Smooth muscle cell (in vitro differentiated cells): ENCODE measurements around the gene DCAF4L1. TPM values are rescaled to one million over a fixed set of nuclear protein-coding genes. Genes with fewer than 3 reads are reported as not detected.

Experiments
- DNase-seq: peaks from one replicate; lab custom pipeline; 2025; ENCODE audit not compliant: unreplicated experiment; lab: John Stamatoyannopoulos, UW
- H2AFZ ChIP-seq: fragments of 200-600 bp; sonication (generic); 2 replicates; pipeline ENCODE4 v1.6.0; 2016; ENCODE audit warnings: antibody characterized with exemption, low read depth, mild to moderate bottlenecking
- H3F3A ChIP-seq: fragments of 200-600 bp; sonication (generic); 2 replicates; pipeline ENCODE4 v1.6.0; 2017; ENCODE audit warnings: antibody characterized with exemption, low read depth
- H3K27ac ChIP-seq: fragments of 200-600 bp; sonication (generic); 2 replicates; pipeline ENCODE4 v1.5.1; 2016; ENCODE audit warnings: low read depth, mild to moderate bottlenecking
- H3K27me3 ChIP-seq: fragments of 200-600 bp; sonication (generic); 2 replicates; pipeline ENCODE4 v1.6.1; 2016; ENCODE audit warnings: low read depth, mild to moderate bottlenecking
- H3K36me3 ChIP-seq: fragments of 200-600 bp; sonication (generic); 2 replicates; pipeline ENCODE4 v1.5.1; 2016; ENCODE audit warnings: low read depth
- H3K4me1 ChIP-seq: fragments of 200-600 bp; sonication (generic); 2 replicates; pipeline ENCODE4 v1.5.1; 2016; ENCODE audit warnings: low read depth
- H3K4me2 ChIP-seq: fragments of 200-600 bp; sonication (generic); 2 replicates; pipeline ENCODE4 v1.6.0; 2016; ENCODE audit warnings: mild to moderate bottlenecking
- H3K4me3 ChIP-seq: fragments of 200-600 bp; sonication (generic); 2 replicates; pipeline ENCODE4 v1.5.1; 2016; ENCODE audit warnings: mild to moderate bottlenecking
- H3K79me2 ChIP-seq: fragments of 200-600 bp; sonication (generic); 2 replicates; pipeline ENCODE4 v1.6.0; 2016; ENCODE audit warnings: low read depth, mild to moderate bottlenecking
- H3K9ac ChIP-seq: fragments of 200-600 bp; sonication (generic); 2 replicates; pipeline ENCODE4 v1.6.0; 2016; ENCODE audit warnings: low read depth
- H3K9me3 ChIP-seq: fragments of 200-600 bp; sonication (generic); replicated peaks from 2 replicates; pipeline ENCODE4 v1.5.1; 2016; ENCODE audit warnings: low read depth
- H4K20me1 ChIP-seq: fragments of 200-600 bp; sonication (generic); 2 replicates; pipeline ENCODE4 v1.6.0; 2016; ENCODE audit warnings: low read depth
- WGBS: methylation state at CpG from one replicate; pipeline ENCODE4 v1.1.7; 2016; ENCODE audit warnings: low lambda C conversion rate; 5-methylcytosine and 5-hydroxymethylcytosine counted together
- polyA plus RNA-seq: library from polyadenylated mRNA; unstranded; fragments of >200 nt; fragmentation: Nextera tagmentation; extraction: Ambion mirVana; gene quantifications from 2 replicates; pipeline ENCODE4 v1.2.1, GENCODE V29; 2016
- total RNA-seq: library from RNA; depleted of rRNA; stranded (reverse); fragments of >200 nt; gene quantifications from 2 replicates; pipeline ENCODE4 v1.2.3, GENCODE V29; 2014
- TF ChIP-seq, protein P1 (sequence below): fragments of 200-600 bp; sonication (generic); IDR thresholded peaks from 2 replicates; pipeline ENCODE4 v1.5.1; 2017; ENCODE audit warnings: borderline replicate concordance, mild to moderate bottlenecking, antibody characterized with exemption; ENCODE audit not compliant: insufficient read depth, poor library complexity, severe bottlenecking

Gene DCAF4L1
- total and polyA plus RNA-seq, 2 experiments from 2014 or later = 0.11 to 0.31 TPM

DNA sequence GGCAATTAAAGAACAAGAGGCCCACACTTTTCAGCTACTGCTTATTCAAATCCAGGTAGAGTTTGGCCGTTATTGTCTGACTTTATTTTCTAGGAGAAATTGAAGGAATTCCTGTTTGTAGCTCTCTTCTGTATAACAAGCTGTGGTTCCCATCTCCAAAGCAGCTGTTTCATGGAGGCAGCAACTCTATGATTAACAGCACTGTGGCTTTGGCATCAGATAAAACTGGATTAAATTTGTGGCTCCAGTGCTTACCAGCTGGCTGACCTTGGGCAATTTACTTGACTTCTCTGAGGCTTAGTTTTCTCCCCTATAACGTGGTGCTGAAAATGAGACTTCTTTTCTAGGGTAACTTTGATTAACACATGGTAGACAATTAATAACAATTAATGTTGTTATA is 36.9 kb downstream of the DCAF4L1 start:
- H2AFZ ChIP-seq = no peak overlapping the region
- TF ChIP-seq, protein P1, sequence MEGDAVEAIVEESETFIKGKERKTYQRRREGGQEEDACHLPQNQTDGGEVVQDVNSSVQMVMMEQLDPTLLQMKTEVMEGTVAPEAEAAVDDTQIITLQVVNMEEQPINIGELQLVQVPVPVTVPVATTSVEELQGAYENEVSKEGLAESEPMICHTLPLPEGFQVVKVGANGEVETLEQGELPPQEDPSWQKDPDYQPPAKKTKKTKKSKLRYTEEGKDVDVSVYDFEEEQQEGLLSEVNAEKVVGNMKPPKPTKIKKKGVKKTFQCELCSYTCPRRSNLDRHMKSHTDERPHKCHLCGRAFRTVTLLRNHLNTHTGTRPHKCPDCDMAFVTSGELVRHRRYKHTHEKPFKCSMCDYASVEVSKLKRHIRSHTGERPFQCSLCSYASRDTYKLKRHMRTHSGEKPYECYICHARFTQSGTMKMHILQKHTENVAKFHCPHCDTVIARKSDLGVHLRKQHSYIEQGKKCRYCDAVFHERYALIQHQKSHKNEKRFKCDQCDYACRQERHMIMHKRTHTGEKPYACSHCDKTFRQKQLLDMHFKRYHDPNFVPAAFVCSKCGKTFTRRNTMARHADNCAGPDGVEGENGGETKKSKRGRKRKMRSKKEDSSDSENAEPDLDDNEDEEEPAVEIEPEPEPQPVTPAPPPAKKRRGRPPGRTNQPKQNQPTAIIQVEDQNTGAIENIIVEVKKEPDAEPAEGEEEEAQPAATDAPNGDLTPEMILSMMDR = no peak
- no peak overlapping the region for H3K27ac ChIP-seq
- H4K20me1 ChIP-seq = peaks cover 50% of the 10 kb centered on the region
- H3K4me3 ChIP-seq = no peak overlapping the region
- H3K36me3 ChIP-seq = peaks cover 12% of the 10 kb centered on the region
- WGBS = 78% methylated on average over 2 of the region's 2 CpGs
- H3K9ac ChIP-seq = no peak overlapping the region
- no peaks in the 10 kb centered on the region for H3K27me3 ChIP-seq
- H3K9me3 ChIP-seq = no peaks in the 10 kb centered on the region
- H3F3A ChIP-seq = no peaks in the 10 kb centered on the region
- H3K4me1 ChIP-seq = no peaks in the 10 kb centered on the region
- peaks cover 17% of the 10 kb centered on the region for H3K79me2 ChIP-seq
- no peak for DNase-seq
- H3K4me2 ChIP-seq = no peak overlapping the region

Other genes starting within 250 kb of the DCAF4L1 start
- 3.1 TPM in 1 of 2 replicates, not detected in the other for gene PHOX2B, start 233.0 kb upstream of the DCAF4L1 start, total RNA-seq
- not detected in 2 replicates for gene PHOX2B, start 233.0 kb upstream of the DCAF4L1 start, polyA plus RNA-seq
- 52.9 and 75.3 TPM in 2 replicates for gene TMEM33, start 46.3 kb upstream of the DCAF4L1 start, total RNA-seq
- gene TMEM33, start 46.3 kb upstream of the DCAF4L1 start, polyA plus RNA-seq = 20.8 and 25.4 TPM in 2 replicates
- 72.1 and 73.1 TPM in 2 replicates for gene SLC30A9, start 8.8 kb downstream of the DCAF4L1 start, total RNA-seq
- gene SLC30A9, start 8.8 kb downstream of the DCAF4L1 start, polyA plus RNA-seq = 37.7 and 41.3 TPM in 2 replicates
- 0.04 TPM in 1 of 2 replicates, not detected in the other for gene BEND4, start 170.9 kb downstream of the DCAF4L1 start, total RNA-seq
- 0.06 TPM in 1 of 2 replicates, not detected in the other for gene BEND4, start 170.9 kb downstream of the DCAF4L1 start, polyA plus RNA-seq